Measurements from ENCODE around the gene ADAMTS16. TPM values are rescaled to one million over a fixed set of nuclear protein-coding genes. Genes with fewer than 3 reads are reported as not detected.

ADAMTS16 gene
- polyA plus RNA-seq, 3 donors = not detected

GRCh38 chr5:5348576-5348975, 208.4 kb downstream of the ADAMTS16 start:
- intact Hi-C loops (cut with micrococcal nuclease) = no loop called here
- Histone ChIP-seq H3K4me3 (replicated peaks in 1 of 3; ENCODE audit: low read depth in 2 of 3, low read length in 3 of 3) (no peak overlapping the region), H3K36me3 (replicated peaks in 1 of 2; ENCODE audit: control insufficient read depth in 1 of 2, insufficient read depth in 2 of 2, low read length in 2 of 2) (no peaks in the 10 kb centered on the region), H2AFZ (ENCODE audit: insufficient read depth, low read depth, low read length, poor library complexity, severe bottlenecking) (no peak overlapping the region), H3K9me3 (replicated peaks in 1 of 2; ENCODE audit: control insufficient read depth in 1 of 2, insufficient read depth in 1 of 2, low read length in 2 of 2) (peaks cover 13 to 18% of the 10 kb centered on the region in 2 donors), H3K79me2 (ENCODE audit: insufficient read depth, low read length) (no peaks in the 10 kb centered on the region), H3K4me2 (replicated peaks; ENCODE audit: extremely low read depth, low read length, poor library complexity, severe bottlenecking) (no peak overlapping the region), H3K9ac (ENCODE audit: insufficient read depth, low read length, poor library complexity, severe bottlenecking) (no peak overlapping the region), H4K20me1 (ENCODE audit: insufficient read depth, low read length) (no peaks in the 10 kb centered on the region), H3K27me3 (ENCODE audit: control insufficient read depth in 2 of 2, insufficient read depth in 2 of 2, low read length in 2 of 2) (no peaks in the 10 kb centered on the region), H3K27ac (ENCODE audit: low read depth in 1 of 2, low read length in 2 of 2) (no peak overlapping the region), H3K4me1 (ENCODE audit: control insufficient read depth in 1 of 2, insufficient read depth in 2 of 2, low read length in 2 of 2) (no peaks in the 10 kb centered on the region)
- DNase-seq = no peak
- TF ChIP-seq CTCF (IDR thresholded peaks at IDR 0.05) = no peak
- Mint-ChIP-seq H3K9me3 (peaks cover 13 to 38% (median 17%) of the 10 kb centered on the region in 7 donors), H3K36me3 (no peaks in the 10 kb centered on the region), H3K27me3 (ENCODE audit: low read depth in 3 of 3) (peaks cover 0 to 1% (median 0%) of the 10 kb centered on the region in 3 donors), H3K27ac (no peak overlapping the region), H3K4me1 (no peaks in the 10 kb centered on the region), H3K4me3 (no peak overlapping the region)

- TF ChIP-seq CTCF (IDR thresholded peaks at IDR 0.05) = no peak
- H3K4me1 ChIP-seq (ENCODE audit: control insufficient read depth in 1 of 2, insufficient read depth in 2 of 2, low read length in 2 of 2) = no peaks in the 10 kb centered on the region
- H2AFZ ChIP-seq (ENCODE audit: insufficient read depth, low read depth, low read length, poor library complexity, severe bottlenecking) = no peak overlapping the region
- H3K27me3 Mint-ChIP-seq (ENCODE audit: low read depth in 3 of 3) = peaks cover 0 to 1% (median 0%) of the 10 kb centered on the region in 3 donors
- H3K79me2 ChIP-seq (ENCODE audit: insufficient read depth, low read length) = no peaks in the 10 kb centered on the region
- peaks cover 13 to 41% (median 19%) of the 10 kb centered on the region in 7 donors for H3K9me3 Mint-ChIP-seq
- peaks cover 17 to 18% of the 10 kb centered on the region in 2 donors for H3K9me3 ChIP-seq (replicated peaks in 1 of 2; ENCODE audit: control insufficient read depth in 1 of 2, insufficient read depth in 1 of 2, low read length in 2 of 2)
- H3K27ac Mint-ChIP-seq = no peak overlapping the region
- no peak overlapping the region for H3K4me3 ChIP-seq (replicated peaks in 1 of 3; ENCODE audit: low read depth in 2 of 3, low read length in 3 of 3)
- H3K27ac ChIP-seq (ENCODE audit: low read depth in 1 of 2, low read length in 2 of 2) = no peak overlapping the region
- H3K9ac ChIP-seq (ENCODE audit: insufficient read depth, low read length, poor library complexity, severe bottlenecking) = no peak overlapping the region
- no peaks in the 10 kb centered on the region for H3K27me3 ChIP-seq (ENCODE audit: control insufficient read depth in 2 of 2, insufficient read depth in 2 of 2, low read length in 2 of 2)
- no peak for DNase-seq
- H3K4me3 Mint-ChIP-seq = no peak overlapping the region
- intact Hi-C loops (cut with micrococcal nuclease) = no loop called here
- H3K4me1 Mint-ChIP-seq = no peaks in the 10 kb centered on the region
- no peaks in the 10 kb centered on the region for H3K36me3 ChIP-seq (replicated peaks in 1 of 2; ENCODE audit: control insufficient read depth in 1 of 2, insufficient read depth in 2 of 2, low read length in 2 of 2)
- WGBS (ENCODE audit: insufficient coverage) = 100% methylated on average over 1 of the region's 9 CpGs
- H4K20me1 ChIP-seq (ENCODE audit: insufficient read depth, low read length) = no peaks in the 10 kb centered on the region
- H3K4me2 ChIP-seq (replicated peaks; ENCODE audit: extremely low read depth, low read length, poor library complexity, severe bottlenecking) = no peak overlapping the region
- no peaks in the 10 kb centered on the region for H3K36me3 Mint-ChIP-seq
Observed at GRCh38 chr5:5350101-5350500, 210.0 kb downstream of the ADAMTS16 start.
